ENCODE data around the gene ESPNL.
"Not testable (repeated sequence)": the region's sequence is repeated elsewhere in the genome, so short reads cannot be mapped to it uniquely, and the experiment has no call there.

Gene ESPNL

GRCh38 chr2:238100049-238100820, at the start of gene ESPNL:
TSS of gene ESPNL (plus strand) at chr2:238100340. CDS start at chr2:238100420, 80 bp downstream.
- DNase-seq (ENCODE audit: low read depth, low spot score): no peak

- DNase-seq (ENCODE audit: low read depth, low spot score): no peak
These were observed 46.9 kb upstream of the ESPNL start for GRCh38 chr2:238053191-238053776.

GRCh38 chr2:238055841-238056240, 44.3 kb upstream of the ESPNL start:
- no peak for DNase-seq (ENCODE audit: low read depth, low spot score)

DNA sequence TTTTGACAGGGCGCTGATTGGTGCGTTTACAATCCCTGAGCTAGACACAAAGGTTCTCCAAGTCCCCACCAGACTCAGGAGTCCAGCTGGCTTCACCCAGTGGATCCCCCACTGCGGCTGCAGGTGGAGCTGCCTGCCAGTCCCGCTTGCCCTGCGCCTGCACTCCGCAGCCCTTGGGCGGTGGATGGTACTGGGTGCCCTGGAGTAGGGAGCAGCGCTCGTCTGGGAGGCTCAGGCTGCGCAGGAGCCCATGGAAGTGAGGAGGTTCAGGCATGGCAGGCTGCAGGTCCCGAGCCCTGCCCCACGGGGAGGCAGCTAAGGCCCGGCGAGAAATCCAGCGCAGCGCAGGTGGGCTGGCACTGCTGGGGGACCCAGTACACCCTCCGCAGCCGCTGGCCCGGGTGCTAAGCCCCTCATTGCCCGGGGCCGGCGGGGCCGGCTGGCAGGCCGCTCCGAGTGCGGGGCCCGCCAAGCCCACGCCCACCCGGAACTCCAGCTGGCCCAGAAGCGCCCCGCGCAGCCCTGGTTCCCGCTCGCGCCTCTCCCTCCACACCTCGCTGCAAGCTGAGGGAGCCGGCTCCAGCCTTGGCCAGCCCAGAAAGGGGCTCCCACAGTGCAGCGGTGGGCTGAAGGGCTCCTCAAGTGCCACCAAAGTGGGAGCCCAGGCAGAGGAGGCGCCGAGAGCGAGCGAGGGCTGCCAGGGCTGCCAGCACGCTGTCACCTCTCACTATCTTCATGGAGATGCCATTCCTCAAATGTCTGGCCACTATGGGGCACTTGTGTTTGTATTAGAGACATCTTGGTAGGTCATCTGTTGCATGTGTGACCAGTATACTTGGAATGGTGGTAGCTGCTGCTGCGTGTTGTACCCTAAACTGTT, 42.2 kb upstream of the ESPNL start:
- DNase-seq (ENCODE audit: low read depth, low spot score): not testable (repeated sequence)

DNA sequence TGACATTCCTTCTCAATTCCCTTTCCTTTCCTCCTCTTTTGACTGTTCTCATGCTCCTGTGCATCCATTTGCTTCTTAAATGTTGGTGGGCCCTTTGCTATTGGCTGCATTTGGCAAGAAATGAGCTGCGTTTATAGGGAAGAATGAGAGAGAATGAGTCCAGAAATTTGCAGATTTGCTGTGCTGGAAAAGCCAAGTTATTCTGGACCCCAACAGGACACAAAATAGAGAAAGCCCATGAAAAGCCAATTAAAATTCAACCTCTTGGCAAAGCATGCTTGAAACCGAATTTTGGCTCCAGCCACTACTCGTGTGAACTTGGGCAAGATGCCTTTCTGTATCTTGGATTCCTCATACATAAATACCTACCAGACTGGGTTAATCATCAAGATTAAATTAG, 40.6 kb upstream of the ESPNL start:
- no peak for DNase-seq (ENCODE audit: low read depth, low spot score)

DNA sequence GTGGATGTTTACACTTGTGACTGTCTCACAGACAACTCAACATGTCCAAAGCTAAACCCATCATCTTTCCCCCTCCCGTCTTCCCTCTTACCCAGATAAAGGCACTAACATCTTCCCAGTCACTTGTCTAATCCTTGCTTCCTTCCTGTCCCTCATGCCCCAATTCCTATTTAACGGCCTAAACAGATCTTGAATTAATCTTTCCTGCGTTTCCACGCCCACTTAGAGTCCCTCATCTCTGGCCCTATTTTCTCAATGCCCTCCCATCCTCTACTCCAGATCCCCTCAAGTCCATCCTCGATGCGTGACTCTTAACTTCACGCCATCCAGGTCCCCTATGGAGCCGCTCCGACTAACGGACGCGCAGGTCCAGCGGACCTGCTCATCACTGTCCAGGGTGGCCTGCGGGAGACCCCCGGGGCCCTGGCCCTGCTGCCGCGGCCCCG, 40.0 kb upstream of the ESPNL start:
- DNase-seq (ENCODE audit: low read depth, low spot score): peak; percentile 4

- DNase-seq (ENCODE audit: low read depth, low spot score): peak; percentile 95
These were observed 39.4 kb upstream of the ESPNL start, which contains the start of gene SCLY for GRCh38 chr2:238060542-238061314. TSS of gene SCLY (plus strand) at chr2:238061001. CDS start at chr2:238061055, 54 bp downstream.

GRCh38 chr2:238061315-238062202, 38.6 kb upstream of the ESPNL start:
- no peak for DNase-seq (ENCODE audit: low read depth, low spot score)

DNA sequence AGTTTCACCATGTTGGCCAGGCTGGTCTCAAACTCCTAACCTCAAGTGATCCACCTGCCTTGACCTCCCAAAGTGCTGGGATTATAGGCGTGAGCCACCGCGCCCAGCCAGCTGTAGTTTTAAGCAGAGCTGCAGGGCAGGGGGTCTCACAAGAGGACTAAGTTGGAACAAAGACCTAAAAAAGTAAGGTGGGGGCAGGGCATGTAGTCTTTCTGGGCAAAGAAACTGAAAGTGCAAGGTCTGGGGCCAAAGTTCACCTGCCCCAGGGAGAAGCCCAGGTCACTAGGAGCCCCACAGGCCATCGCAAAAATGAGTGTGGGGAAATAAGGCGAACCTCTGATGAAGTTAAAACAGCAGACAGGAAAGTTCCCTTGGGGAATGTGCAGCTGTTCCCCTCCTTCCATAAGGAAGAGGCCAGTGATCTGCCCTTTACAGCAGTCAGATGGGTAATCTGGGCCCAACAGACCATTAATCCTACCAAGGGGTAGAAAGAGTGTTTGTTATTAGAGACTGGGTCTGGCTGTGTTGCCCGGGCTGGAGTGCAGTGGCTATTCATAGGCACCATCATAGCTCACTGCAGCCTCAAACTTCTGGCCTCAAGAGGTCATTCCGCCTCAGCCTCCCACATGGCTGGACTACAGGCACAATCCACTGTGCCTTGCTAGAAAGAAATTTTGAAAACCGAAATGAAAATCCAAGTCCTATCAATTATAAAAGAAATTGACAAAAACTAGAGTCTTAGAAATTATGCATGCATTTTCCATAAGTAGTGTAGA, 36.5 kb upstream of the ESPNL start:
- DNase-seq (ENCODE audit: low read depth, low spot score): no peak

DNA sequence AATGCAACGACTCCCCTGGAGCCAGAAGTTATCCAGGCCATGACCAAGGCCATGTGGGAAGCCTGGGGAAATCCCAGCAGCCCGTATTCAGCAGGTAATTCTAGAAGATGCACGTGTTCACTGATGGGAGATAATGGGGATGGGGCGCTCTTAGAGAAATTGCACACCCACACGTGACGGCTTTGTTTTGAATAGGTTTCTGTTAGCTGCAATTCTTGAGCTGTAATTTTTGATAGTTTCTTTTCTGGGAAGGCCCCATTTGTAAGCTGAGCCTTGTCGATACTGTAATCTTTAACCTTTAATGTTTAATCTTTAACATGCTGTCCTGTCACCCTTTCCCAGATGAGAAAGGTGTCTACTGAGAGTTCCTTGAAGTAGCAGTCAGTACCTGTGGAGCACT, 35.8 kb upstream of the ESPNL start:
- DNase-seq (ENCODE audit: low read depth, low spot score): no peak

DNA sequence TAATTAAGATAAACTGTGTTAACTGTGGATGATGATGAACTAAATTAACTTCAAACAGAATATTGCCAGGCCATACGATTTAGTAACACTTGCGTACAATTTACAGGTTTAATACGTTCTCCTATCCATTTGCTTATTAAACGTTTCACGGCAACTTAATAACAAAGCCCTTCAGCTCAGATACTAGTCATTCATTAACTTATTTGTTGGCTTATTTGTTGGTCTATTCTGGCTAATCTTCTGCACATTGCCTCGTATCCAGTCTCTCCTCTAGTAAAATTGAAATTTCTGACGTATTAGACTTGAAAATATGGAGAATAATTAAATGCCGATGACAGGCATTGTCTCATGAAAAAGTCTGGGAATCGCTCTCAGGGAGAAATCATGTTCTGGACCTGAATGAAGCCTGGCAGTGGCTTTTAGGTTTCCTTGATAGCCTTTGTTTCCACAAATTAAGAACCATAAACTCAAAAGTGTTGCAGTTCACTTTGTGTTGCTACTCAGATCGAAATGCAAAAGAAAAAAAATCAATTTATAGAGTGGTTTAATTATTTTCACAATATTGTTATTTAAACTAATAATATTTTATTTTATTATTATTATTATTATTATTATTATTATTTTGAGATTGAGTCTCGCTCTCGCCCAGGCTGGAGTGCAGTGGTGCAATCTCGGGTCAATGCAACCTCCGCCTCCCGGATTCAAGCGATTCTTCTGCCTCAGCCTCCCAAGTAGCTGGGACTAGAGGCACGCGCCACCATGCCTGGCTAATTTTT, 34.9 kb upstream of the ESPNL start:
- no peak for DNase-seq (ENCODE audit: low read depth, low spot score)

DNA sequence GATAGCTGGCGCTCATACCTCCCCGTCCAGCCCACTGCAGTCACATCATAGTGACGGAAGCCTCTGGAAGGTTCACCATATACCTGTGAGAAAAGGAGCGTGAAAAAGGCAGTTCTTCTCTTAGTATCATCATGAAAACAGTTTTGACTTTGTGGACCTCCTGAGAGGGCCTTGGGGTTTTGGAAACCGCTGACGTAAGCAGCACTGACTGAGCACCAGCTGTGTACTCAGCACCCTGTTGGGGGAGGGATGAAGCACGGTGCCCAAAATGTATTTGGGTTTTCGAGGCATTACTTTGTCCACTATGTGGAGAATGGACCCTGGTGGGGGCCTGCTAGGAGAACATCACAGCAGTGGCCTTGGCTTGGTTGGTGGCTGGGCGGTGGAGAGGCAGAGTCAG, 33.9 kb upstream of the ESPNL start:
- DNase-seq (ENCODE audit: low read depth, low spot score): no peak

DNA sequence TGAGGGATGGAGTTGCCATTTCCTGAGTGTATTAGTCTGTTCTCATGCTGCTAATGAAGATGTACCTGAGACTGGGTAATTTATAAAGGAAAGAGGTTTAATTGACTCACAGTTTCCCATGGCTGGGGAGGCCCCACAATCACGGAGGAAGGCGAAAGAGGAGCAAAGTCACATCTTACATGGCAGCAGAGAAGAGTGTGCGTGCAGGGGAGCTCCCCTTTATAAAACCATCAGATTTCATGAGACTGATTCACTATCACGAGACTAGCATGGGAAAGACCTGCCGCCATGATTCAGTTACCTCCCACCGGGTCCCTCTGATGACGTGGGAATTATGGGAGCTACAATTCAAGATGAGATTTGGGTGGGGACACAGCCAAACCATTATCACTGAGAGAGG, 33.4 kb upstream of the ESPNL start:
- not testable (repeated sequence) for DNase-seq (ENCODE audit: low read depth, low spot score)

- no peak for DNase-seq (ENCODE audit: low read depth, low spot score)
These were observed 32.2 kb upstream of the ESPNL start for GRCh38 chr2:238067939-238068338.

- DNase-seq (ENCODE audit: low read depth, low spot score): no peak
These were observed 31.0 kb upstream of the ESPNL start for GRCh38 chr2:238069021-238069709.

GRCh38 chr2:238069877-238070276, 30.3 kb upstream of the ESPNL start:
- DNase-seq (ENCODE audit: low read depth, low spot score): no peak

GRCh38 chr2:238075397-238075796, 24.7 kb upstream of the ESPNL start:
- DNase-seq (ENCODE audit: low read depth, low spot score): no peak

DNA sequence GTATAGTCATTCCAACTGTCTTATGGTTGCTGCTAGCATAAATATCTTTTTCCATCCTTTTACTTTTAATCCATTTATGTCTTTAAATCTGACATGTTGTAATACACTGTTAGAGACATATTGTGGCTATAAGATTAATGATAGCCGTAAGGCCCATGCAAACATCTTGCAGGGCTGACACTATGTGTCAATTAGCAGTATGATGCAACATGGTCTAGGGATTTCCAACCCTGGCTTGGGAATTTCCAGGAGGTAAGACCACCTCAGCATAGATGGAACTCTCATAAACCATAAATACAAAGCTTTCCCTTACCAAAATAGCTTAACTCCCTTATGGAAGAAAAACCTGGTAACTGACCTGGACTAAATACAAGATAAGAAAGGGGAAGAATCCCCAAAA, 22.8 kb upstream of the ESPNL start:
- DNase-seq (ENCODE audit: low read depth, low spot score): no peak

Data from brain pericyte (primary cell).